Fibroblast of upper back skin (primary cell): ENCODE measurements around the gene PIAS4.
A peak's percentile ranks its signal among the peaks of the same experiment; 100 is the strongest.

Experiments used
- DNase-seq: peaks from one replicate; pipeline ENCODE4 v3.0.0-alpha.2; 2013

Gene PIAS4

GRCh38 chr19:3977242-3978143, 30.0 kb upstream of the PIAS4 start:
- no peak for DNase-seq

DNA sequence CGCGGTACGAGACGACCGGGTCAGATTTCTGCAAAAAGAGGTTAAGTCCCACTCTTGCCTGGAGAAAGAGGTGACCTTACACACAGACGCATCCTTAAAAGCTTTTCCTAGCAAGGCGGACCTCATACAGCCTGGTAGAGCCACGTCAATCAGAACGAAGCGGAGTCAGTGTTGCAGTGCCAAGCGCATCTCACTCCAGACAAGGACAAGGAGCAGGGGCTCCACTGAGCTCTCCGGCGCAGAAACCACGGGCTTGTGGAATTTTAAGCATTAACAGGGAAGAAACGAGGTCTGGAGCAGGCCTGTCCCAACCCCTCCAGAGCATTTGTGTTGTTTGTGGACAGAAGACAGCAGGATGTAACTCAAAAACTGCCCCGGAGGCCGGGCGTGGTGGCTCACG, 29.4 kb upstream of the PIAS4 start:
- DNase-seq, result no peak

- DNase-seq, result no peak
These were observed 28.3 kb upstream of the PIAS4 start for GRCh38 chr19:3979289-3979673.

DNA sequence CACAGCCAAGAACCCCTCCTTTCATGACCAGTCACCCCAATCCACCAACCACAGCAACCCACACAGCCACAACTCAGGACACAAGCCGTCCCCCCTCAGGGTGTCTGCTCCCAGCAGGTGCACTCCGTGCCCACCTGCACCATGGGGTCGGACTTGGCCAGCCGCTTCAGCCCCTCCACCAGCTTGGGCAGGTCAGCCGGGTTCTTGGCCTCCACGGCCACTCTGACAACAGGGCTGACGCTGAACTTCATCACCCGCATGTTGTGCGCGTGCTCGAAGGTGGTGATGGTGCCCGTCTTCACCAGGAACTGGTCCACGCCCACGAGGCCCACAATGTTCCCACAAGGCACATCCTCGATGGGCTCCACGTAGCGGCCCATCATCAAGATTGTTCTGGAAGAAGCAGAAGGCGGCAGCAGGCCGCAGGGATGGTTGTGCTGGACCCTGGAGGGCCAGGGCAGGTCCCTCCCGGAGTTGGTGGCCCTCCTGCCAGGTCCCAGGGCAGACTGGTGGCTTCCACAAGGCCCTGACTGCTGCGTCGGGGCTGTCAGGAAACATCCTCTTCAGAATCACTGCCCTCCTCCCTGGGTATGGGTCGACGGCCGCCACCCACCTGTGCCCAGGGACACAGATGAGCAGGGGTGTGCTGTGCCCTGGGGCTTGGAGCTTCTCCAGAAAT, 27.7 kb upstream of the PIAS4 start:
- DNase-seq, result no peak

GRCh38 chr19:3980353-3981251, 26.9 kb upstream of the PIAS4 start:
- no peak for DNase-seq

DNA sequence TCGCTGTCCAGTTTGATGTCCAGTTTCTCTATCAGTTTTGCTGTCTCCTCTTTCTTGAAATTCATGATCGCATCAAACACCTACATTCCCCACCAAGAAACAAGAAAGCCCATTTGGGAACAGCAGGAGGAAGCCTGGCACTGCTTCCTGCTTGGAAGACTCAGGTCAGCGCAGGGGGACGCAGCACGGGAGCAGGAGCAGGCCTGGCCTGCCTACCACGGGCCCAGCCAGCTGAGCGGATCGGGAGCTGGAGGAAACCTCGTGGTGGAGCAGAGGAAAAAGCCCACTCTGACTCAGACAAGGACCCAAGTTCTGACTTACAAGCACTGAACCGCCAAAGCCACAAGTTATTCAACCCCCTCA, 26.2 kb upstream of the PIAS4 start:
- DNase-seq, result no peak

- no peak for DNase-seq
These were observed 25.5 kb upstream of the PIAS4 start for GRCh38 chr19:3981736-3982681.

- peak; percentile 49 for DNase-seq
These were observed 24.6 kb upstream of the PIAS4 start for GRCh38 chr19:3982701-3983541.

DNA sequence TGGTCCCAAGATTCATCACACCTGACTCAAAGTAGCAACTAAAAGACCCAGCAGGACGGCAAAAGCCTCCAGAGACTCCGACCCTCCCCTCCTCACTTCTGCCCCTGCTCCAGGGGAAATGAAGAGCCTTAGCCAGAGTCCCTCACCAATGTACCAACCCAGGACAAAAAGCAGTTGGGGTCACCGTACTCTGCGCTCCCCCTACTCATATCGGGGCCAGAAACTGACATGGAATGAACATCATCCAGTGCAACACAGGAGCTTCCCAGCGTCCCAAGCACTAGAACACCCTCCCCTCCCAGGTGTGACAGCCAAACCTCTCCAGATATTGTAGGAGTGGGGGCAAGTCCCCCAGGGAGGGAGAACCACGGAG, 24.0 kb upstream of the PIAS4 start:
- no peak for DNase-seq

DNA sequence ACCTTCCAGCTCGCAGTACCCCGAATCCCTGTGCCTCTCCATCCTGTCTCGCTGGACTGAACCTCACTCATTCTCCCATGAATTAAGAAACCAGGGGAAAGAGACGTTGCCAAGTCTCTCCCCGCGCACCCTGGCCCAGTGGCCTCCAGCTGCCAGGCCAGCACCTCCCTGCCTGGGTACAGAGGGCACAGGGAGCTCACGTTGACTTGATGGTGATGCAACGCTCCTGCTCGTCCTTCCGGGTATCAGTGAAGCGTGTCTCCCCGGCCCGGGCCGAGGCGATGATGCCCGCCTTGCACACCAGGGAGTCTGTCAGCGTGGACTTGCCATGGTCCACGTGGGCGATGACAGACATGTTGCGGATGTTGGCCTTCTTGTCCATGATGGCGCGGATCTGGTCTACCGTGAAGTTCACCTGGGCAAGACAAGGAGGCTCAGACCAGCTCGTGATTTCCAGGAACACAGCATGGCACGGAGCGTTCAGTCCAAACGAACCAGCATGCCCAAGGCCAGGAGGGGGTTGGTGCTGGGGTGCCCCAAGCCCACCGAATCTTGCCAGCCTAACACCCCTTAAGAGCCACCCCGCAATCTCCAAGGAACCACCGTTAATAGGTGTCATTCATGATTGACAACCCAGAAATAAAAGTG, 23.5 kb upstream of the PIAS4 start:
- DNase-seq, result peak; percentile 33

- no peak for DNase-seq
These were observed 23.0 kb upstream of the PIAS4 start for GRCh38 chr19:3984584-3984907.

DNA sequence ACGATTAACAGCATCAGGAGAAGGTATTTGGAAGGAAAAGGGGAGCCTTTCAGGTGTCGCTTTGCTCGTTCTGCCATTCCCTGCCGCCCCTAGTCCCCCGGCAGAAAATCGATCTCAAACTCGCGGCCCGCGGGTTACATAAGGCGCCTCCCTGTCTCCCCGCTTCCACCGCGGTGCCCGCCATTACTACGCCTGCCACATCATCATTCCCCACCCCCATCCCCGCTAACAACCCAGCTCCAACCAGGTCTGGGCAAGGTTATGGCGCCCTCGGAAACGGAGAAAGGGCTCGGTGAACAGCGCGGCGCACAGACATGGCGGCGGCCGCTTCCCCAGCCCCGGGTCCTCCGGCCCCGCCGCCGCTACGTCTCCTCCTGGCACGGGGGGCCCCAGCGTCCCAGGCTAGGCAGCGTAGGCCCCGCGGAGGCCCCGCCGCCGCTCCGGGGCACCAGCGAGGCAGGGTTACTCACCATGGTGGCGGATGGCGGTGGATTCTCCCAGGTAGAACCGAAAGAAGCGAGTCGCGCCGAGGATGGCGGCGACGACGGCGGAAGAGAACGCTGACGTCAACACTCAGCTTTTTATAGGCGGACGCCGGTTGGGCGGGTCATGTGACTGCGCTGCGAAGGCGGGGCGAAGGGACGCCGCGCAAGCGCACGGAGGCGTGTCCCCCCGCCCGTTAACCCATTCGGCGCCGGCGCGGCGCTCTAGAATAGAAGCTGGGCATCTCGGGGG, 22.5 kb upstream of the PIAS4 start, which contains the start of gene EEF2:
TSS of gene EEF2 (minus strand) at position 556 of the 735 bp plus-strand sequence. CDS start at position 473, 83 bp downstream.
- DNase-seq, result peak; percentile 90

DNA sequence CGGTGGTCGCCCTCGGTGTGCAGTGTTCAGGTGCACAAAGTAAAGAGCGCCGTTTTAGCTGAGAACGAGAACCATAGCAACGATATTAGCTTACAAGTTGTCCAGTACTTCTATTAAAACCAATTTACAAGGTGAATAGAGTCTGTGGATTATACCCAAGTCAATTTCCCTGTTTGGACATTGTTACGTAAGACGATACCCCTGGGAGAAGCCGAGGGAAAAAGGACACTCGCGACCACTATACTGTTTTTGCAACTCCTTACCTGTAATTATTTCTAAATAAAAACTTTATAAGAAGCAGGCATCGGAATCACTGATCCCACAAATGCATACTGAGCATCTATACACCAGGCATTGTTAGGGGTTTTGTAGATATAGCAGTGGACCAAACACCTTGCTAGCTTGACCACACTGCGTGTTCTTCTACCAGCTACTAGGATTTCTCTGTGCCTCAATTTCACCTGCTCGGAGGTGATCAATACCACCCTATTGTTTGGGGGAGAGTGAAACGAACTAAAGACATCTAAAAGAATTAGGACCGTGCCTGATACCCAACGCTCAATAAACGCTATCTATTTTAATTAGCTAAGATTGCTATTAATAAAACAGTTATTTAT, 21.8 kb upstream of the PIAS4 start:
- no peak for DNase-seq

- DNase-seq, result peak; percentile 80
These were observed 21.1 kb upstream of the PIAS4 start for GRCh38 chr19:3986260-3987041.

DNA sequence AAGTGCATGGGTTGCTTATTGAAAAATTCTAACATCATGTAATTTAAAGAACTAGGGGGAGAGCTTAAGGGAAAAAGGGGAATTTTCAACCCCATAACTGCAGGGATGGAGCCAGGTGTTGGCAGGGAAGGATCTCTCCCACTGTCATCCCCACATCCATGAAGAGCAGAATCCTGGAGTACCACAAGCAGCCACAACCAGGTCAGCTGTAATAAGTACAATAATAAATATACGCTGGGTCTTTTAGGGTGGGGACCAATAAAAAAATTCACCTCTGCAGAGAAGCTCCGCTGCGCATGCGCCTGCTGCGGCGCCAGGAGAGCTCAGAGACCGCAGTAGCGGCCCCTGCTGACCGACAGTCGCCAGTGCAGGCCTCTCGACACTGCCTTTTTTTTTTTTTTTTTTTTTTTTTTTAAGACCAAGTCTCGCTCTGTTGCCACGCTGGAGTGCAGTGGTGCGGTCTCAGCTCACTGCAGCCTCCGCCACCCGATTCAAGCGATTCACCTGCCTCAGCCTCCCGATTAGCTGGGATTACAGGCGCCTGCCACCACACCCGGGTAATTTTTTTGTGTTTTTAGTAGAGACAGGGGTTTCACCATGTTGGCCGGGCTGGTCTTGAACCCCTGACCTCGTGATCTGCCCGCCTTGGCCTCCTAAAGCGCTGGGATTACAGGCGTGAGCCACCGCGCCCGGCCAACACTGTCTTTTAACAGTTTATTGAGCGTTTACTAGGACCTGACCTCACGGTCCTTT, 19.7 kb upstream of the PIAS4 start:
- DNase-seq, result peak; percentile 81

- no peak for DNase-seq
These were observed 16.8 kb upstream of the PIAS4 start for GRCh38 chr19:3990815-3991117.

GRCh38 chr19:3995607-3996006, 11.9 kb upstream of the PIAS4 start:
- no peak for DNase-seq
